ENCODE data around the gene PLEKHB2.
"Not testable (repeated sequence)": the region's sequence is repeated elsewhere in the genome, so short reads cannot be mapped to it uniquely, and the experiment has no call there.

Gene PLEKHB2

DNA sequence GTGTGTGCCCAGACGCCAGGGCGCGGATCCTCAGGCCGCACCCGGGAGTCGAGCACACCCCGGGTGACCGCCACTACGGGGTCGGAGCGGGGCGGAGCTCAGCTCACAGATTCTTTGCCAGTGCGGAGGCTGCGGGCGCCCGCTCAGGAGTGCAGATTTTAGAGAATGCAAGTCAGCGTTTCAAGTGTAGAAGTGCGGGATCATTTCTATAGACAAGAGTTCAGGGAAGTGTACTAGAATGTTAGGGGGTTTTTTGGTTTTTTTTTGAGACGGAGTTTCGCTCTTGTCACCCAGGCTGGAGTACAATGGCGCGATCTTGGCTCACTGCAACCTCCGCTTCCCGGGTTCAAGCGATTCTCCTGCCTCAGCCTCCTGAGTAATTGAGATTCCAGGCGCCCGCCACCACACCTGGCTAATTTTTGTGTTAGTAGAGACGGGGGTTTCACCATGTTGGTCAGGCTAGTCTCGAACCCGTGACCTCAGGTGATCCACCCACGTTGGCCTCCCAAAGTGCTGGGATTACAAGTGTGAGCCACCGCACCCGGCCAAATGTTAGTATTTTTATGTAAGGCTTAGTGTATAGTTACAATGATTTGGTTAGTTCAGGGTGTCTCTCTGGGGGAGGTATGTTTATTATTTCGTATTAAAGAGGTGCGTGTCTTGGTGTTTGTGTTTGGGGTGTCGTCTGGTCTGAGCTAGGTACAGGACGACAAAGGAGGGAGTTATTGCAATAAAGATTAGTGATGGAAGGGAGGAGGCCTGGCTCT lies 11.3 kb upstream of the PLEKHB2 start:
- DNase-seq: peak in 1 of 2 experiments; percentile 33

DNA sequence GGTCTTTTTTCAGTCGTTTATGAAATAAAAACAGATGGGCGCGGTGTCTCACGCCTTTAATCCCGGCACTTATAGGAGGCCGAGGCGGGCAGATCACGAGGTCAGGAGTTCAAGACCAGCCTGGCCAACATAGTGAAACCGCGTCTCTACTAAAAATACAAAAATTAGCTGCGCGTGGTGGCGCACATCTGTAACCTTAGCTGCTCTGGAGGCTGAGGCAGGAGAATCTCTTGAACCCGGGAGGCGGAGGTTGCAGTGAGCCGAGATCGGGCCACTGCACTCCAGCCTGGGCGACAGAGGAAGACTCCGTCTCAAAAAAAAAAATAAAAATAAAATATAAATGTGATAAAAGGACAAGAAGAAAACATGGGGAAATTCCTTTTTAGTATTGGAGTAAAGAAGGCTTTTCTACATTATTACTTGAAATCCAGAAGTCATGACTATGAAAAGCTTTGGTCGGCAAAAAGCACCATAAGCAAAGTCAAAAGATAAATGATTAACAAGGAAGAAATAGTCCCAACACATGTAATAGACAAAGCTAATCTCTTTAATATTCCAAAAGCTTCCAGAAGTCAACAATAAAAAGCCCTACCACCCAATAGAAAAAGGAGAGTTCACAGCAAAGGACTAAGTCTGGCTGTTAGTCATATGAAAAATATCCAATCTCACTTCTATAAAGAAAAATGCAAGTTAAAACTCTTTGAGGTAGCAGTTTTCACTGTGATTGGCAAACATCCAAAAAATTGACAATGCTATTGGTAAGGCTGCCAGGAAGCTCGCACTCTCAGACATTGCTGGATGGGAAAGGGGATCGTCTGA lies 10.5 kb upstream of the PLEKHB2 start:
- DNase-seq: no peak

DNA sequence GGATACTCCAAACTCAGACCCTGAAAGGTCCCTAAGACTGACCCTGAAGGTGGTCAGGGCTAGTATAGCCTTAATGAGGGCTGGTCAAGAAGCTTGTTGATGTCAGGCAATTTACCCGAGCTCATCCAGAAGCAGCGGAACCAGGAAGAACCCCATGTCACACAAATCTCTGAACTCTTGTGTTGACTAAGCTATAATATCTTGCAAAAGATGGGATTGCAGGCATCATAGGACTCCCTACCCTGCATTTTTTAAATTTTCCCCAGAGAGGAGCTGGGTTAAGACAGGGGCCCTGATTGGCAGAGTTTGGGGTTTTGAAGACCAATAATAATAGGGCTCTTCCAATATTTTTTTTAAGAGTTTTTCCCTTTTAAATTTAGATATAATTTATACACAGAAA lies 2.0 kb upstream of the PLEKHB2 start:
- no peak for DNase-seq

DNA sequence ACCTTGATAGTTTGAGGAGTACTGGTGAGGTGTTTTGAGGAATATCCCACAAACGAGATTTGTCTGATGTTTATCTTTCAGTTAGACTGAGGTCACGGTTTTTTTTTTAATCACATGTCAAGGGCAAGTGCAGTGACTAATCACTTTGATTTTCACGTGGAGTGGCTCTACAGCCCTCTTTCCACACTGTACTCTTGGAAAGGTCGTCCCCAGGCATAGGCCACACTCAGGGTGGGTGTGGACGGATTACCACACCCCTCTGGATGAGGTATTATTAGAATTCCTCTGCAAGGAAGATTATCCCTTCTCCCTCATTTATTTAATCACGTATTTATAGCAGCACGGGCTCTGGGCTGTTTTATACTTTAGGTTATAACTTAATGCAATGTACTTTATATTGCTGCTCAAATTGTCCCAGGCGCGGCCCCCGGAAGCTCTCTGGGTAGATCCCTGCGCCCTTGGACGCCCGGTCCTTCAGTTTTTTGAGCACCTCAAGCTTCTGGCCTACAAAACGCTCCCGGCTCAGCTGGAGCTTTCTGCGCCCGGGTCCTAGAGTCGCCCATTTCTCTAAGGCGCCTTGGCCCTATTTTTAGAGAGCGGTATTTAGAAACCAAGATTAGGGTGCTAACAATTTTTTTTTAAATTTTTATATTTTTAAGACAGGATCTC lies 515 bp upstream of the PLEKHB2 start:
- DNase-seq: peak; percentile 29 to 79

DNA sequence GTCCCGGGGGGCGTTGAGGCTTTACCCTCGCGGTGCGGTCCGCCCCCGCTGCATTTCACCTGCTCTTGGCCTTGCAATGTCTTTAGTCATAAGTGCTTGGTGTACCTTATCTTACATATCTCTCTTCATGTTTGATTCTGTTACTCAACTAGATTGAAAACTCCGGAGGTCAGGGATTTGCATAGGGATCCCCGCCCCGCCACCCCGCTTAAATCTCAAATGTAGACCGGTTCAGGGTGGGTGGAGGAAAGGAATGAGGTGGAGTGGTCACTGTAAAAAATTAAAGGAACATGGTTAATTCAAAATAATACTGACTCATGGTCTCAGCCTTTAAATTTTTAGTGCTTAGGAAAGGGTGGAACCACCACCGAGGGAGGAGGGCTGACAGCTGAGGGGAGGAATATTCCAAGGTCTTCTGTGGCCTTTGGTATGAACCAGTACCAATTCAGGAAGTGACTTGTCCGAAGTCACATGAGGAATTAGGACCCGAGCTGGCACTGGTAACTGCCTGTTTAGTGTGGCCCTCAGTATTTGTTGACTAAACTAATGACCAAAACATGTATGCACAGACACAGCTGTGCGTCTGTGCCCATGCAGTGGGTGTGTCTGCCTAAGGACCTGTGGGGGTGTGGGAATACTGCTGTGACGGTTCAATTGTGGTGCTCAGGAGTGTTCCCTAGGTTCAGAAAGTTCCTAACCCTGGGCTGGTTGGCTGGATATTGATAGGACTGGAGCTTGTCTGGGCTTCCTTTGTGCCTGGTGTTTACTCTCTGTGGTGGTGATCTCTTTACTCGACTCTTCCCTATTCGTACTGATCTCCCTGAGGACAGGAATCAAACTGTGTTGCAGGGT lies 1.0 kb downstream of the PLEKHB2 start:
- DNase-seq: no peak

DNA sequence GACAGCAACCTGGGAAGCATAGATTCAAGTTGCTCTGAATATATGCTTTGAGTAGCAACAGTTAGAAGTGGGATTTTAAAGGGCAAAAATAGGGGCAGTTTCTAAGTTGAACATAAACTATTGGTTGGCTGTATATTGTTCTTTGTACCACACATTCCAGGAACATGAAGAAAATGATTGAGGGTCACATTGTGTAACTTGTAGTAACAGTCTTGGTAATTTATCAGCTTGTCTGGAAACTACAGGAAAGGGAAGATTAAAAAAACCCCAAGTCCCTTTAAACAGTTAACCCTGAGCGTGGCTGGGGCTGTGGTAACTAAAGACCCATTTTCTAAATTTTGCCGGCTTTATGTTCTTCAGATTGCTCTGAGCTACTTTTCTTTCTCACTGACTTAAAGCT lies 7.4 kb downstream of the PLEKHB2 start:
- DNase-seq: no peak

DNA sequence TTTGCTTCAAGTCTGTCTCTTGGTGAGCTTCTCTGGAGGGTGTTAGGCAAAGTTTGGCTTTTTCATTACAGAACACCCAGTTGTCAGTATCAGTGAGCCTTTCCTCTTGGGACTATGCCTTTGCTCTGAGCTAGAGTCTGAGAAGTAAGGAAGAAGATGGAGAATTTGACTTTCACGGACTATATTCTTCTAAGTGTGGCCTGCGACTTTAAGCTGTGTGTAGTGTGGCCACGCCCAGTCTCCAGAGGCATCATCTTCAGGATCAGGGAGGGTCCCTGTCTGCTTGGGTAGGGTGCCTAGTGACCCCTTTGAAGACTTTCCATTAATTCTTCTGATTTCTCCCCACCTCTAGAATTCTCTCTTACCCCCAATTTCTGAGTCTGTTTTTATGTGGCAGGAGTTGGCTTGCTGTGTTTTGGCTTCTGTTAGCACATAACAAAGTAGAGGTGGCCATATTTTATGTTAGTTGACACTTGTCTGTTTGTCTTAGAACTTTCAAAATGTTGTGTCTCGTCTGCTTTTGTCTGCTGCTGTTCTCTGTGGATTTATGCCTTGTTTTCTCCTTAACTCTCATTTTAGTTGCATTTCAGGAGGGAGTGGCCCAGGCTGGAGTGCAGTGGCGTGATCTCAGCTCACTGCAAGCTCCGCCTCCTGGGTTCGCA lies 8.6 kb downstream of the PLEKHB2 start:
- no peak for DNase-seq

DNA sequence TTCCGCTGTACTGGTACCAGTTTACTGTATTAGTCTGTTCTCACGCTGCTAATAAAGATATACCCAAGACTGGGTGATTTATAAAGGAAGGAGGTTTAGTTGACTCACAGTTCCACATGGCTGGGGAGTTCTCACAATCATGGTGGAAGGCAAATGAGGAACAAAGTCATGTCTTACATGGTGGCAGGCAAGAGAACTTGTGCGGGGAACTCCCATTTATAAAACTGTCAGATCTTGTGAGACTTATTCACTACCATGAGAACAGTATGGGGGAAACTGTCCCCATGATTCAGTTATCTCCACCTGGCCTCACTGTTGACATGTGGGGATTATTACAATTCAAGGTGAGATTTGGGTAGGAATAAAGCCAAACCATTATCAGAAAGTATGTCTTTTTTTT lies 9.8 kb downstream of the PLEKHB2 start:
- DNase-seq: not testable (repeated sequence)

DNA sequence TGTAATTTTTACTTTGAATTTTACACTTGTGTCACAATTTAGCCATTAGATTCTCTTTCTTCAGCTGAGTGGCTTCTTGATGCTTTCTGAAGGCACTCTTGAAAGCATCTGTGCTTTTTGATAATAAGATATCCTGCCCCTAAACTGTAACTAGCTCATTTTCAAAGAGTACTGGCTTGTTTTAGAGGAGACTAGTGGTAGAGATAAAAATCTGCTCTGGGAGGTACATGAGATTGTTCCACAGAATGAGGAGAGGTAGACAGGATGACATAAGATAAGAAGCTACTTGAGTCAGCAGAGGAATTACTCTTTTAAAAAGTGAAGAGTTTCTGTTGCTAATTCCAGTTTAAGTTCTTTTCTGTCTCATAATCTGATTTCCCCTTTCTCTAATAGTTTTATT lies 10.6 kb downstream of the PLEKHB2 start:
- DNase-seq: no peak

DNA sequence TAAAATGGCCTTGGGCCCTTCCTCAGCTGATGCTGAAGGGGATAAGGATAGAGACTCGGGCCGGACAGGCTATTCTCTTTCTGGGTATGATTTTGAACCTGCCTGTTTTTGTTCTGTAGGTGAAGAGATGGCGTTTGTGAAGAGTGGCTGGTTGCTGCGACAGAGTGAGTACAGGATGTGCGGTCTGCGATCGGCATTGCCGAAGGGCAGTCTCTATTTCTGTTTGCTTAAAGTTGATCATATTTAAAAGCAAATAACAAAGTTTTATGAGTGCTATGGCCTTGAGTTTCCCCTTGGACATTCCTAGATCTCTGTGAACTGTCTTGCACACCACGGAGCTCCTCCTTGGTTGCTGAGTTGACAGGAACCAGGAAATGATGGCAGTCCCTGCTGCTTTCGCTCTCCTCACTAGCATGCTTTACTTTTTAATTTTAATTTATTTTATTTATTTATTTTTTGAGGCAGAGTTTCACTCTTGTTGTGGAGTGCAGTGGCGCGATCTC lies 15.7 kb downstream of the PLEKHB2 start:
- DNase-seq: no peak

DNA sequence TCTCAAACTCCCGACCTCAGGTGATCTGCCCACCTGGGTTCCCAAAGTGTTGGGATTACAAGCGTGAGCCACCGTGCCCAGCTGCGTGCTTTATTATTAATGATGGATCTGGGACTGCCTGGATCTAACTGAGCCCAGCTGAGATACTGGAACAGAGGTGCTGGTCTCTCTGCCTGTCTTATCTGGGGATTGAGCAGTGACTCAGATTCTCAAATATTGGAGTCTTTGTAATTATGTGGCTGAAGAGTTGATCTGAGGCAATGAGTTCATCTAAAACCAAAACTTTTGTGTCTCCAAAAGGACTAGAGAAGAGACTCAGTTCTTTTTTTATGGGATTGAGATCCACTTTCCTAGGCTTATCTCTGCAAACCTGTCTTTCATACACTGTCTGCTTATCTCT lies 16.3 kb downstream of the PLEKHB2 start:
- no peak for DNase-seq

DNA sequence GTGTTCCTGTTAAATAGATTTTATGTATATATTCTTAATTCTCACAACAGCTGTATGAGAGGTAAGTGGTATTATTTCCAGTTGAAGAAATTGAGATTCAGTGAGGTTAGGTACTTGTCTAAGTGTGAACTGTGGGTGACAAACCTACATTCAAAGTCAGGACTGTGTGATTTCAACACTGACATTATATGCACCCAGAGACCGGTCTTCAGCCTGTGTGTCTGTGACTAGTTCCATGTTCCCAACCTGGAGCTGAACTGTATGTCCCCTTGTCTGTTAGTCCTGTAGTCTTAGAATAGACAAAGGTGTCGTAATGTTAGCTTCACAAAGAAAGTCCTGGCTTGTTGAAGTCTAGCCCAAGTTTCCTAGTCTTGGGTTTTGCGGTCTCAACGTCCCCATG lies 17.4 kb downstream of the PLEKHB2 start:
- no peak for DNase-seq

DNA sequence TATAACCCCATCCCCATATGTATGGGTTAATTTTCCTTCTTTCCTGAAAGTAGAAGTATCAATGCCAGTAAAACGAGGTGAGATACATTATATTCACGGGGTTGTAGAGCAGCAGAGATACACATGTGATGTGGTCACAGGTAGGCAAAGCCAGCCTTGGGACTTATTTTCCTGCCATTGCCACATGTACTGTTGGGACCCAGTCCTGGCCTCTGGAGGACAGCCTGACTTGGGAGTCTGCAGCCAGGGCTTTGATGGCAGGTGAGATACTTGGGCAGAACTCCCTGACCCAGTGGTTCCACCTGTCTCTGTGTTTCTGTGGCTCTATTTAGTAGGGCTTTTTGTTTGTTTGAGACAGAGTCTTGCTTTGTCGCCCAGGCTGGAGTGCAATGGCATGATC lies 18.1 kb downstream of the PLEKHB2 start:
- DNase-seq: no peak

DNA sequence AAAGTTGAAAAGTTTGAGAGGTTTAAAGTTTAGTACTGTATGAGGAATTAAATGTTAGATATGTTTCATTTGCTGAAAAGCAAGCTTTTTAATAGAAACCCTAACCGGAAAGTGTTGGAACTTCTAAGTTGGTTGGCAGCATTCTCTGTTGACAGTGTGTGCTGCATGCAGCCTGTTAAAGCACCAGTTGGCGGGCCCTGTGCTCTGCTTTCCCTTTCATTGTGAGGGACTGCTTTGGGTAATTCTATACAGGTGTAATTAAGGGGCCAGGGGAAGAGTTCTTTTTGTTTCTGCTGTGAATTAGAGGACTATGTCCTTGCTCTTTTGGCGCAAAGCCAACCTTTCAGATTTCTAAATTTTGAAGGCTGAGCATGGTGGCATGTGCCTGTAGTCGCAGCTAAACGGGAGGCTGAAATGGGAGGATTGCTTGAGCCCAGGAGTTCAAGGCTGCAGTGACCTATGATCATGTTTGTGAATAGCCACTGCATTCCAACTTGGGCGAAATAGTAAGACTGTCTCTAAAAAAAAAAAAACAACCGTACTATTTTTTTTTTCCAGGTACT lies 20.1 kb downstream of the PLEKHB2 start:
- no peak for DNase-seq

DNA sequence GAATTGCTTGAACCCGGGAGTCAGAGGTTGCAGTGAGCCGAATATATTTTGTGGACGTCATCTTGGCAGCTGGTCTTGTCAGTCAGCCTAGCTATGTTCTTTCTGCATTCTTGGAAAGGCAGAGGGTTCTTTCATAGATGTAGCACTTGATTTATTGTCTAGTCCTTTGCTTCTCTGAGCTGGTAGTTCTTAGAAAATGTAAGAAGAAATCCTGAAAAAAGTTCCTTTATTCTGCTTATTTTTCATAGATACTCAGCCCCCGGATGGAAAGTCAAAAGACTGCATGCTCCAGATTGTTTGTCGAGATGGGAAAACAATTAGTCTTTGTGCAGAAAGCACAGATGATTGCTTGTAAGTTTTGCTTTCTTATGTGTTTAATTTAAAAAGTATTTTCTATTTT lies 21.3 kb downstream of the PLEKHB2 start:
- no peak for DNase-seq

DNA sequence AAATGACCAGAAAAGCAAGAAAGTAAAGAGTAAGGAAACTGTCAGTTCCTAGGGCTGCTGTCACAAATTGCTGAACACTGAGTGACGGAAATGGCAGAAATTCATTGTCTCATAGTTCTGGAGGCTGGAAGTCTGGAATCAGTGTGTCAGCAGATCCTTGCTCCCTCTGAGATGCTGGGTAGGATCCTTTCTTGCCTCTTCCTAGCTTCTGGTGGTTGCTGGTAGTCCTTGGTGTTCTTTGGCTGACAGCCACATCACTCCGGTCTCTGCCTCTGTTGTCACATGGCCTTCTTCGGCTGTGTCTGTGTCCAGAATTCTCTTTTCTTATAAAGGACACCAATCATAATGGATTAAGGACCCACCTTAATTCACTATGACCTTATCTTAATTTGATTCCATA lies 21.9 kb downstream of the PLEKHB2 start:
- DNase-seq: no peak

DNA sequence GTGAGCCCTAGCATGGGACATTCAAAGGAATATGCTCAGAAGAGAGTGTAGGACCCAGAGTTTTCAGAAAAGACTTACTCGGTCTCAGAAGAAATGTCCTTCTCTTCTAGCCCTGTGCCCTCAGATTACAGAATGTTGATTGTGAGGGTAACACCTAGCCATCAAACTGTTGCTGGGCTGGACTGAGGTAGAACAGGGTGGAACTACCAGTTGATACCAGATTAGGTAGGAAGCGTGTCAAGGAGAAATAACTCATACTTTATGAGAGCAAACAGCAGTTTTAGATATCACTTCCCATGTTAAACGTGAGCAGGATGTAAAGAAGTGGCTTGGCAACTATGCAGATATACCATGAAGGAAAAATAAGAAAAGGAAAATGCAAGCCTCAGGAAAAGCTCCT lies 22.8 kb downstream of the PLEKHB2 start:
- DNase-seq: no peak

DNA sequence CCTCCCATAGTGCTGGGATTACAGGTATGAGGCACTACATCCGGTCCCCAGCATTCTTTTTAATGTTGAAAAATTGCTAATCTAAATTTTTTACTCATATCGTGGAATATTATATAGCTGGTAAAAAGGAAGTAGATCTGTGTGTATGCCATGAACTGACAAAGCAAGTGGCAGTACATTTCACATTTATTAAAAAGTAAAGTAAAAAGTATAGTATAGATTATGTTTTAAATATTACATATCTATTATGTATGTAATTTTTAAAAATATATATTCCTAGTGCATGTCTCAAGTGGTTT lies 25.1 kb downstream of the PLEKHB2 start:
- DNase-seq: no peak

DNA sequence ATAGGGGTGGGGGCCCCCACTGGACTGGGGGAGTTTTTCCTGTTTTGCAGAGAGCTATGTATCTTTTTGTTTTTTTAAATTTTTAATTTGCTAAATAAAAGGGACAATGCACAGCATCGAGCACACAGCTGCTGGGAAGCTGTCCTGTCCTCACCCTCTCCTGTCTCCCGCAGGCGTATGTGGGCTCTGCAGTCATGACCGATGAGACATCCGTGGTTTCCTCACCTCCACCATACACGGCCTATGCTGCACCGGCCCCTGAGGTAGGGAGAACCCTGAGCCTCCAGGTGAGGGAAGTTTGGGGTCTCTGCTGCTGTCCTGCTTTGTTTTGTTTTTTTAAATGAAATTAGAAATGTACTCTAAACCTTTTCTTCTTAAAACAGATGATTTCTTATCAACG lies 27.6 kb downstream of the PLEKHB2 start:
- no peak for DNase-seq

DNA sequence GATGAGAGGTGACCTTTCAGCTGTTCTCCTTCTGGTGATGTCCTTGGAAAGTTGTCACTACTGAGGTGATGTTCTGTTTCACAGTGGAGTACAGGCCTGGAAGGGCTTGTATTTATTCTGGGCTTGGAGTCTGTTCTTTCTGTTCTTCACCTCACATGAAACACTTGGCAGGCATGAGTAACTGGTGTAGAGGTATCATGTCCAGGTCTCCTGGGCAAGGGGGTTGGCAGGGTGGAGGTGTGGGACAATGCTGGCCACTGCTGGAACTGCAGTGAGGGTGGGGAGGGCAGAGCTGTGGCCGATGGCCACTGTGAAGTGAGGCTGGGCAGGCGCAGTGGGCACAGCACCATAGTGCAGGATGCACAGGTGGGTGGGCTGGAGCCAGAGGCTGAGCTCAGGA lies 35.4 kb downstream of the PLEKHB2 start:
- no peak for DNase-seq

DNA sequence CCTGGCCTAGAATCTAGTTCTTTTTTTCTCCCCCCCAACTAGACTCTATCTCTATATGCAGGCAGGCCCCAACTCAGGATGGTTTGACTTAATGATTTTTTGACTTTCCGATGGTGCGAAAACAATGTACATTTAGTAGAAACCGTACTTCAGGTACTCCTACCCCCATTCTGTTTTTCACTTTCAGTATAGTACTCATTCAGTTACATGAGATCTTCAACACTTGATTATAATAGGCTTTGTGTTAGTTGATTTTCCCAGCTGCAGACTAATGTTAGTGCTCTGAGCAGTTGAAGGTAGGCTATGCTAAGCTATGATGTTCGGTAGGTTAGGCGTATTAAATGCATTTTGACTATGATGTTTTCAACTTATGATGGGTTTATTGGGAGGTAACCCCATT lies 37.7 kb downstream of the PLEKHB2 start:
- DNase-seq: no peak

DNA sequence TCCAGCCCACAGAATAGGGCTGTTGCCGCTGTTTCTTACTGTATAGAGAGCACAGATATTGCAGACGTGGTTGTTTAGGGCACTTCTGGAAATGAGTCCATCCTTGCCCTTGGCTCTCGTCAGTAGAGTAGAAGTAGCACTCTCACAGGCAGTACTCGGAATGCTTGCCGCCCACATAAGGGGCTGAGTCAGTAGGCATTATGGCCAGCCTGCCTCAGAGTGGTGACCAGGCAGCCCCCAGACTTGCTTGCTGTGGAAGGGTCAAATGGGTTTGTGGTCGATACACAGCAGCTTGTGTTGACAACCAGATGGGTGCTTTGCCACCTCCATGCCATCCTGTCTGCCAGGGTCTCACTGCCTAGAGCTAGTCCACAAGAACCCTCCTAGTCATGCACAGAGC lies 38.7 kb downstream of the PLEKHB2 start:
- DNase-seq: no peak

Measured in NCI-H187 (cell line).